DOHH2 (cell line): ENCODE measurements around the gene COL19A1.

Experiments used
- H3F3A ChIP-seq: fragments of 200-600 bp; sonication (generic), shearing (Covaris generic); 2 replicates; pipeline ENCODE4 v1.6.0; 2016; ENCODE audit warnings: antibody characterized with exemption, mild to moderate bottlenecking; ENCODE audit not compliant: control insufficient read depth, insufficient read depth
- H3K27ac ChIP-seq: fragments of 200-600 bp; sonication (generic); 2 replicates; pipeline ENCODE4 v1.5.1; 2014; ENCODE audit warnings: low read depth, mild to moderate bottlenecking, low read length, moderate library complexity
- H3K27me3 ChIP-seq: fragments of 200-600 bp; sonication (generic); 2 replicates; pipeline ENCODE4 v1.6.1; 2014; ENCODE audit warnings: mild to moderate bottlenecking, low read length, mixed read lengths; ENCODE audit not compliant: control insufficient read depth
- H3K36me3 ChIP-seq: fragments of 200-600 bp; sonication (generic); 2 replicates; pipeline ENCODE4 v1.6.1; 2014; ENCODE audit warnings: mild to moderate bottlenecking, low read length, moderate library complexity, mixed read lengths; ENCODE audit not compliant: control insufficient read depth
- H3K4me1 ChIP-seq: fragments of 200-600 bp; sonication (generic); 2 replicates; pipeline ENCODE4 v1.6.1; 2014; ENCODE audit warnings: mild to moderate bottlenecking, low read length, mixed read lengths; ENCODE audit not compliant: control insufficient read depth
- H3K4me2 ChIP-seq: fragments of 200-600 bp; sonication (generic); 2 replicates; pipeline ENCODE4 v1.6.0; 2014; ENCODE audit warnings: mild to moderate bottlenecking, low read length, moderate library complexity
- H3K4me3 ChIP-seq: fragments of 200-600 bp; sonication (generic); 2 replicates; pipeline ENCODE4 v1.5.1; 2014; ENCODE audit warnings: mild to moderate bottlenecking, low read length, mixed read lengths
- H3K79me2 ChIP-seq: fragments of 200-600 bp; sonication (generic); 2 replicates; pipeline ENCODE4 v1.6.1; 2014; ENCODE audit warnings: mild to moderate bottlenecking, low read length, mixed read lengths; ENCODE audit not compliant: control insufficient read depth
- H3K9me2 ChIP-seq: fragments of 200-600 bp; sonication (generic); replicated peaks from 2 replicates; pipeline ENCODE4 v1.6.1; 2014; ENCODE audit warnings: mild to moderate bottlenecking, low read length, mixed read lengths; ENCODE audit not compliant: control insufficient read depth
- H3K9me3 ChIP-seq: fragments of 200-600 bp; sonication (generic); 2 replicates; pipeline ENCODE4 v1.6.1; 2014; ENCODE audit warnings: antibody characterized with exemption, low read length, mixed read lengths; ENCODE audit not compliant: control insufficient read depth, insufficient read depth
- H4K20me1 ChIP-seq: fragments of 200-600 bp; sonication (generic); 2 replicates; pipeline ENCODE4 v1.6.0; 2014; ENCODE audit warnings: low read depth, mild to moderate bottlenecking, antibody characterized with exemption, low read length, moderate library complexity; ENCODE audit not compliant: control insufficient read depth, insufficient read depth
- EZH2phosphoT487 ChIP-seq: fragments of 200-600 bp; sonication (generic); IDR thresholded peaks from 2 replicates; pipeline ENCODE4 v1.6.1; 2017; ENCODE audit warnings: borderline replicate concordance, mild to moderate bottlenecking, antibody characterized with exemption, low read length, moderate library complexity, mixed read lengths
- TF ChIP-seq, protein P1 (sequence below): fragments of 200-600 bp; sonication (generic); IDR thresholded peaks from one replicate; pipeline ENCODE4 v1.5.1; 2014; ENCODE audit warnings: antibody characterized with exemption, mild to moderate bottlenecking, low read depth, low read length; ENCODE audit not compliant: poor library complexity, severe bottlenecking

The COL19A1 gene

DNA sequence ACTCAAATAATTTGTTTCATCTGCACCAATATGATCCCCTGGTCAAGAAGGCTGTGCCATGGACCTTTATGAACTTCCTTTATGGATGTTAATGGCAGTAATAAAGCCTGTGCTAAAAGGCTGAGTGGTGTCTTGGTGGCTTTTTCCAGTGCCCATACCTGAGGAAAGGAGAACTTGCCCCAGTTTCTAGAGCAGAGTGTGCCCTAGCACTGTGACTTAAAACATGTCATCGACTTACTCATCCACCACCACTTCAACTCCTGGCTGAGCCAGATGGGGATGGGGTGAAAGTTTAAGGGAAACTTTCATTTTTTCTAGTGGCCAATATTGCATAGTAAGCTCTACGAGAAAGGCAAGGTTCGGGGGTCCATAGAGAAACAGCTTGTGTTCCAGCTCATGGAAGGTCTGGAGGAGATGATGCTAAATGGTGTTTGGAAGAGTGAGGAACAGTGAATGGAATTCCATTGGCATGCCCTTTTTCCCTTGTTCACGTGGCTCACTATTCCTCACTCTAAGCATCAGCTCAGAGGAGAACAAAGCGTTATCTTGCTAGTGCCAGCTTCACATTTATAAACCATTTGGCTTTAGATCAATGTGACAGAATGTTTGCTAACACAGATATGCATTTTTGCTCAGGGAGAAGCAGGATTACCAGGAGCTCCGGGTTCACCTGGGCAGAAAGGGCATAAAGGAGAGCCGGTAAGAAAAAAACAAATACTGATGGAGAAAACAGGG is 71.2 kb downstream of the COL19A1 start:
- no peak overlapping the region for H3K4me2 ChIP-seq
- TF ChIP-seq EZH2phosphoT487 = no peak
- TF ChIP-seq, protein P1, sequence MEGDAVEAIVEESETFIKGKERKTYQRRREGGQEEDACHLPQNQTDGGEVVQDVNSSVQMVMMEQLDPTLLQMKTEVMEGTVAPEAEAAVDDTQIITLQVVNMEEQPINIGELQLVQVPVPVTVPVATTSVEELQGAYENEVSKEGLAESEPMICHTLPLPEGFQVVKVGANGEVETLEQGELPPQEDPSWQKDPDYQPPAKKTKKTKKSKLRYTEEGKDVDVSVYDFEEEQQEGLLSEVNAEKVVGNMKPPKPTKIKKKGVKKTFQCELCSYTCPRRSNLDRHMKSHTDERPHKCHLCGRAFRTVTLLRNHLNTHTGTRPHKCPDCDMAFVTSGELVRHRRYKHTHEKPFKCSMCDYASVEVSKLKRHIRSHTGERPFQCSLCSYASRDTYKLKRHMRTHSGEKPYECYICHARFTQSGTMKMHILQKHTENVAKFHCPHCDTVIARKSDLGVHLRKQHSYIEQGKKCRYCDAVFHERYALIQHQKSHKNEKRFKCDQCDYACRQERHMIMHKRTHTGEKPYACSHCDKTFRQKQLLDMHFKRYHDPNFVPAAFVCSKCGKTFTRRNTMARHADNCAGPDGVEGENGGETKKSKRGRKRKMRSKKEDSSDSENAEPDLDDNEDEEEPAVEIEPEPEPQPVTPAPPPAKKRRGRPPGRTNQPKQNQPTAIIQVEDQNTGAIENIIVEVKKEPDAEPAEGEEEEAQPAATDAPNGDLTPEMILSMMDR = no peak
- no peak overlapping the region for H3K27ac ChIP-seq

GRCh38 chr6:69942485-69942884 is 76.1 kb downstream of the COL19A1 start:
- Histone ChIP-seq H3K9me3 (no peaks in the 10 kb centered on the region), H3F3A (no peaks in the 10 kb centered on the region), H3K36me3 (no peaks in the 10 kb centered on the region), H3K4me2 (no peak overlapping the region), H3K4me3 (no peak overlapping the region), H4K20me1 (no peaks in the 10 kb centered on the region), H3K79me2 (no peaks in the 10 kb centered on the region), H3K27me3 (no peaks in the 10 kb centered on the region), H3K27ac (no peak overlapping the region), H3K9me2 (no peaks in the 10 kb centered on the region), H3K4me1 (no peaks in the 10 kb centered on the region)
- TF ChIP-seq EZH2phosphoT487 = no peak
- TF ChIP-seq, protein P1 = no peak

More for the DNA sequence above, 71.2 kb downstream of the COL19A1 start:
- H3F3A ChIP-seq = no peaks in the 10 kb centered on the region
- H3K27me3 ChIP-seq = no peaks in the 10 kb centered on the region
- H3K9me2 ChIP-seq = no peaks in the 10 kb centered on the region
- H3K36me3 ChIP-seq = no peaks in the 10 kb centered on the region
- H3K4me3 ChIP-seq = no peak overlapping the region
- no peaks in the 10 kb centered on the region for H3K9me3 ChIP-seq
- no peaks in the 10 kb centered on the region for H4K20me1 ChIP-seq
- H3K4me1 ChIP-seq = no peaks in the 10 kb centered on the region
- no peaks in the 10 kb centered on the region for H3K79me2 ChIP-seq

DNA sequence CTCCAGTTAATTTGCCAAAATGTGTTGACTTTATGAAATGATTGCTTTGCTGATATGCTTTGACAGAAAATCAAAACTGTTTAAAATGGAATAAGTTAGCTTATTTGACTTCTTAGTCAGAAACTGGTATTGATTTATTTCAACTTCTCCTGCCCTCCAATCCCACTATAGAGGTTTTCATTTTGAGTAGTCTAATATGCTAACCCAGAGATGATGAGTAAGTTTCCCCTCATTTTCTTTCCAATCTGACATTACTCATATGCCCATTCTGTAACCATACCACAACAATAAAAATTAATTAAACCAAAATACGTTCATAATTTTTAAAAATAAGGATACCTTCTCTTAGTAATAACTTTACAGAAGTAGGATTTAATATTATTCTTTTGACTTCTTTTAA is 78.8 kb downstream of the COL19A1 start:
- Histone ChIP-seq H3K36me3 (no peaks in the 10 kb centered on the region), H3K27me3 (no peaks in the 10 kb centered on the region), H3K4me3 (no peak overlapping the region)

More for the DNA sequence above, 78.8 kb downstream of the COL19A1 start:
- no peak overlapping the region for H3K4me2 ChIP-seq
- no peaks in the 10 kb centered on the region for H4K20me1 ChIP-seq
- peaks cover 4% of the 10 kb centered on the region for H3K4me1 ChIP-seq
- no peaks in the 10 kb centered on the region for H3K9me2 ChIP-seq
- H3F3A ChIP-seq = no peaks in the 10 kb centered on the region
- no peak overlapping the region for H3K27ac ChIP-seq
- no peak for TF ChIP-seq EZH2phosphoT487
- TF ChIP-seq, protein P1 = no peak
- no peaks in the 10 kb centered on the region for H3K79me2 ChIP-seq
- no peaks in the 10 kb centered on the region for H3K9me3 ChIP-seq
